ENCODE data around the gene ANGPTL7. TPM values are rescaled to one million over a fixed set of nuclear protein-coding genes. Genes with fewer than 3 reads are reported as not detected.

ANGPTL7 gene
- total and polyA plus RNA-seq, 10 of the 15 experiments (the other 5 are each of a cell fraction or from before 2014, with no cell fraction given), result 0.09 TPM; not detected in 9

DNA sequence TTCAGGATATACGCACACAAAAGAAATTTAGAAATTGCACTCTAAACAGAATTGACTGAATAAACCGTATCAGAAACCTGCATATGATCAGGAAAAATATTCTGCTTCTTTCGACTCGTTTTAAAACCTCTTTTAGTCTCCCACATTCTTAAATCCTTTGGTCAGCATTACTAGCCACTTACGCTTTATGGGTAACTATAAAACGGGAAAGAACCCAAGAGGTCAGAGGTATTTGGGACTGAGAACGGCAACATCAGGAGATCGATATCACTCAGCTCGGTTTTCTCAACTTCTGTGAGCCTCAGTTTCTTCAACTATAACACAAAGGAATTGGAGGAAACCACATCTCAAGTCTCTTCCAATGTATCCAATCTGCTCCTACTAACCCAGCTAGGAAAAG lies 36.4 kb upstream of the ANGPTL7 start:
- Histone ChIP-seq H3K9me3 (replicated peaks; ENCODE audit: control insufficient read depth, insufficient read depth, low read length) (no peaks in the 10 kb centered on the region), H3K36me3 (ENCODE audit: control insufficient read depth in 2 of 2, insufficient read depth in 2 of 2, low read length in 1 of 2) (peaks cover 4 to 36% of the 10 kb centered on the region in 2 experiments), H2AFZ (ENCODE audit: control insufficient read depth, low read depth, low read length) (no peak overlapping the region), H4K20me1 (ENCODE audit: control insufficient read depth, insufficient read depth) (no peaks in the 10 kb centered on the region; the same call in 1 of the 2 replicates), H3K79me2 (ENCODE audit: control insufficient read depth, insufficient read depth, low read length) (no peaks in the 10 kb centered on the region), H3K27me3 (replicated peaks in 1 of 2; ENCODE audit: control insufficient read depth in 2 of 2, insufficient read depth in 2 of 2, low read length in 1 of 2) (no peaks in the 10 kb centered on the region), H3K4me3 (no peak overlapping the region), H3K4me2 (ENCODE audit: control insufficient read depth, insufficient read depth) (no peak overlapping the region), H3K27ac (ENCODE audit: control insufficient read depth, insufficient read depth) (no peak overlapping the region), H3K4me1 (ENCODE audit: control insufficient read depth, insufficient read depth, low read length) (no peaks in the 10 kb centered on the region), H3K9ac (ENCODE audit: control insufficient read depth, insufficient read depth, low read length) (no peak overlapping the region)
- TF ChIP-seq CHD1 (IDR thresholded peaks at IDR 0.05; ENCODE audit: low read depth, low read length), result no peak
- intact Hi-C loops (cut with micrococcal nuclease; ENCODE audit: unreplicated experiment), result no loop called here
- 97% methylated on average over 9 of the region's 9 CpGs for WGBS (ENCODE audit: insufficient coverage, insufficient replicate concordance, low lambda C conversion rate, missing lambda C conversion rate)
- DNase-seq (ENCODE audit: low read depth, low spot score) (no peak), ATAC-seq (no peak), FAIRE-seq (no peak)
- in situ Hi-C loops (cut with MboI), result no loop called here
- RAD21 ChIA-PET (ENCODE audit: unreplicated experiment), result interaction anchor here (1.0 kb wide), 1 partner anchor 8 kb away, joined by 3 read pairs; no protein-coding TSS in a partner anchor
- CTCF ChIA-PET, result no interaction called here
- POLR2A ChIA-PET, result no interaction called here
- SMC1A ChIA-PET (ENCODE audit: uncharacterized antibody, unreplicated experiment), result interaction anchor here (1.1 to 1.3 kb wide), 2 partner anchors 16 to 115 kb away, joined by 3 read pairs; no protein-coding TSS in a partner anchor
- no TSS peak for BruUV-seq (replicated peaks)

DNA sequence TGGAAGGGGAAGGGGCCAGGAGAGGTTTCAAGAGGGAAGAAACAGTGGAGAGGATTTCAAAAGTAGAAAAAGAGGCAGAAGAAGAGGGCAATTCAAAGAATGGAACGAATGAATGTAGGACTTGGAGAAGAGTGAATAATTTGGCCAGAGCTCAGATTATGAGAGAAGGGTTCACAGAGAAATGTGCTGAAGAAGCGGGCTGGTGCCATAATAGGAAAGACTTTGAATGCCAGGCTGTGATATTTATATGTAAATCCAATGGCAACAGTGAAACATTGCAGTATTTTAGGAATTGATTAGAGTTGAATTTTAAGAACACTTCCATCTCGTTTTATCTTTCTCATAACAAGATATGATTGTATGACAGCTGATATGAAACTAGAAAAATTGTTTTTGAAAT lies 36.0 kb upstream of the ANGPTL7 start:
- Histone ChIP-seq H3K79me2 (ENCODE audit: control insufficient read depth, insufficient read depth, low read length) (no peaks in the 10 kb centered on the region), H3K4me2 (ENCODE audit: control insufficient read depth, insufficient read depth) (no peak overlapping the region), H3K27ac (ENCODE audit: control insufficient read depth, insufficient read depth) (no peak overlapping the region), H3K4me1 (ENCODE audit: control insufficient read depth, insufficient read depth, low read length) (no peaks in the 10 kb centered on the region), H2AFZ (ENCODE audit: control insufficient read depth, low read depth, low read length) (no peak overlapping the region), H3K9me3 (replicated peaks; ENCODE audit: control insufficient read depth, insufficient read depth, low read length) (no peaks in the 10 kb centered on the region), H3K27me3 (replicated peaks in 1 of 2; ENCODE audit: control insufficient read depth in 2 of 2, insufficient read depth in 2 of 2, low read length in 1 of 2) (no peaks in the 10 kb centered on the region), H3K9ac (ENCODE audit: control insufficient read depth, insufficient read depth, low read length) (no peak overlapping the region), H4K20me1 (ENCODE audit: control insufficient read depth, insufficient read depth) (no peaks in the 10 kb centered on the region; the same call in 1 of the 2 replicates), H3K4me3 (no peak overlapping the region), H3K36me3 (ENCODE audit: control insufficient read depth in 2 of 2, insufficient read depth in 2 of 2, low read length in 1 of 2) (peaks cover 4 to 36% of the 10 kb centered on the region in 2 experiments)
- intact Hi-C loops (cut with micrococcal nuclease; ENCODE audit: unreplicated experiment), result no loop called here
- WGBS (ENCODE audit: insufficient coverage, insufficient replicate concordance, low lambda C conversion rate, missing lambda C conversion rate), result 76% methylated on average over 3 of the region's 3 CpGs
- ChIA-PET SMC1A (ENCODE audit: uncharacterized antibody, unreplicated experiment) (interaction anchor here (1.1 to 1.3 kb wide), 2 partner anchors 16 to 115 kb away, joined by 3 read pairs; no protein-coding TSS in a partner anchor), CTCF (no interaction called here), RAD21 (ENCODE audit: unreplicated experiment) (interaction anchor here (1.0 kb wide), 1 partner anchor 8 kb away, joined by 3 read pairs; no protein-coding TSS in a partner anchor), POLR2A (no interaction called here)
- in situ Hi-C loops (cut with MboI), result no loop called here
- no peak for ATAC-seq
- no peak for FAIRE-seq
- no TSS peak for BruUV-seq (replicated peaks)
- DNase-seq (ENCODE audit: low read depth, low spot score), result no peak
- TF ChIP-seq MEF2B (IDR thresholded peaks at IDR 0.05; ENCODE audit: partially characterized antibody, poor library complexity, severe bottlenecking), result no peak
- TF ChIP-seq HDGF (IDR thresholded peaks at IDR 0.05), result no peak
- TF ChIP-seq, protein P1, sequence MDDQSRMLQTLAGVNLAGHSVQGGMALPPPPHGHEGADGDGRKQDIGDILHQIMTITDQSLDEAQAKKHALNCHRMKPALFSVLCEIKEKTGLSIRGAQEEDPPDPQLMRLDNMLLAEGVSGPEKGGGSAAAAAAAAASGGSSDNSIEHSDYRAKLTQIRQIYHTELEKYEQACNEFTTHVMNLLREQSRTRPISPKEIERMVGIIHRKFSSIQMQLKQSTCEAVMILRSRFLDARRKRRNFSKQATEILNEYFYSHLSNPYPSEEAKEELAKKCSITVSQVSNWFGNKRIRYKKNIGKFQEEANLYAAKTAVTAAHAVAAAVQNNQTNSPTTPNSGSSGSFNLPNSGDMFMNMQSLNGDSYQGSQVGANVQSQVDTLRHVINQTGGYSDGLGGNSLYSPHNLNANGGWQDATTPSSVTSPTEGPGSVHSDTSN (IDR thresholded peaks at IDR 0.05; ENCODE audit: insufficient replicate concordance, low read depth, low read length), result no peak
- no peak for TF ChIP-seq EZH2 (IDR thresholded peaks at IDR 0.05; ENCODE audit: borderline replicate concordance, control insufficient read depth, low read depth, low read length)
- no peak for TF ChIP-seq POU2F2 (IDR thresholded peaks at IDR 0.05; ENCODE audit: borderline replicate concordance, low read depth, low read length)
- TF ChIP-seq CHD2 (IDR thresholded peaks at IDR 0.05; ENCODE audit: borderline replicate concordance, low read depth, low read length), result no peak
- no peak for TF ChIP-seq DPF2 (IDR thresholded peaks at IDR 0.05)
- no peak for TF ChIP-seq IKZF1 (conservative IDR thresholded peaks at IDR 0.05)
- no peak for TF ChIP-seq ASH2L (IDR thresholded peaks at IDR 0.05; ENCODE audit: borderline replicate concordance, low read depth)
- TF ChIP-seq SPI1 (IDR thresholded peaks at IDR 0.05; ENCODE audit: borderline replicate concordance, insufficient read depth, low read depth, low read length), result no peak
- no peak for TF ChIP-seq HDAC6 (IDR thresholded peaks at IDR 0.05; ENCODE audit: unreplicated experiment)
- TF ChIP-seq, protein P2, sequence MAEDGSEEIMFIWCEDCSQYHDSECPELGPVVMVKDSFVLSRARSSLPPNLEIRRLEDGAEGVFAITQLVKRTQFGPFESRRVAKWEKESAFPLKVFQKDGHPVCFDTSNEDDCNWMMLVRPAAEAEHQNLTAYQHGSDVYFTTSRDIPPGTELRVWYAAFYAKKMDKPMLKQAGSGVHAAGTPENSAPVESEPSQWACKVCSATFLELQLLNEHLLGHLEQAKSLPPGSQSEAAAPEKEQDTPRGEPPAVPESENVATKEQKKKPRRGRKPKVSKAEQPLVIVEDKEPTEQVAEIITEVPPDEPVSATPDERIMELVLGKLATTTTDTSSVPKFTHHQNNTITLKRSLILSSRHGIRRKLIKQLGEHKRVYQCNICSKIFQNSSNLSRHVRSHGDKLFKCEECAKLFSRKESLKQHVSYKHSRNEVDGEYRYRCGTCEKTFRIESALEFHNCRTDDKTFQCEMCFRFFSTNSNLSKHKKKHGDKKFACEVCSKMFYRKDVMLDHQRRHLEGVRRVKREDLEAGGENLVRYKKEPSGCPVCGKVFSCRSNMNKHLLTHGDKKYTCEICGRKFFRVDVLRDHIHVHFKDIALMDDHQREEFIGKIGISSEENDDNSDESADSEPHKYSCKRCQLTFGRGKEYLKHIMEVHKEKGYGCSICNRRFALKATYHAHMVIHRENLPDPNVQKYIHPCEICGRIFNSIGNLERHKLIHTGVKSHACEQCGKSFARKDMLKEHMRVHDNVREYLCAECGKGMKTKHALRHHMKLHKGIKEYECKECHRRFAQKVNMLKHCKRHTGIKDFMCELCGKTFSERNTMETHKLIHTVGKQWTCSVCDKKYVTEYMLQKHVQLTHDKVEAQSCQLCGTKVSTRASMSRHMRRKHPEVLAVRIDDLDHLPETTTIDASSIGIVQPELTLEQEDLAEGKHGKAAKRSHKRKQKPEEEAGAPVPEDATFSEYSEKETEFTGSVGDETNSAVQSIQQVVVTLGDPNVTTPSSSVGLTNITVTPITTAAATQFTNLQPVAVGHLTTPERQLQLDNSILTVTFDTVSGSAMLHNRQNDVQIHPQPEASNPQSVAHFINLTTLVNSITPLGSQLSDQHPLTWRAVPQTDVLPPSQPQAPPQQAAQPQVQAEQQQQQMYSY (CRISPR knock-in tag; IDR thresholded peaks at IDR 0.05), result no peak

Data from GM12878 (cell line).